Fibroblast of lung (primary cell): ENCODE data around the gene AKR1C3. TPM values are rescaled to one million over a fixed set of nuclear protein-coding genes. Genes with fewer than 3 reads are reported as not detected.
A peak's percentile ranks its signal among the peaks of the same experiment; 100 is the strongest.
"Not testable (repeated sequence)": the region's sequence is repeated elsewhere in the genome, so short reads cannot be mapped to it uniquely, and the experiment has no call there.

ENCODE experiments used
- DNase-seq, 2 donors: peaks; one replicate each; pipeline versions ENCODE4 v3.0.0 to v3.0.0-alpha.2; 2010; ENCODE audit warnings: low read depth in 2 of 2
- H2AFZ ChIP-seq: 2 replicates; pipeline ENCODE4 v1.5.1; 2012; ENCODE audit warnings: low read length, control low read depth, inconsistent platforms
- H3K27ac ChIP-seq: 2 replicates; pipeline ENCODE4 v1.5.1; 2011; ENCODE audit warnings: low read length, control low read depth; ENCODE audit not compliant: insufficient read depth
- H3K27me3 ChIP-seq: 2 replicates; pipeline ENCODE4 v1.5.1; 2011; ENCODE audit warnings: mild to moderate bottlenecking, low read length; ENCODE audit not compliant: control insufficient read depth, insufficient read depth
- H3K36me3 ChIP-seq: 2 replicates; pipeline ENCODE4 v1.5.1; 2011; ENCODE audit warnings: low read length; ENCODE audit not compliant: control insufficient read depth, insufficient read depth
- H3K4me1 ChIP-seq: 2 replicates; pipeline ENCODE4 v1.5.1; 2011; ENCODE audit warnings: low read length; ENCODE audit not compliant: control insufficient read depth, insufficient read depth; ENCODE audit errors: extremely low read depth
- H3K4me2 ChIP-seq: 2 replicates; pipeline ENCODE4 v1.5.1; 2011; ENCODE audit warnings: low read length, control low read depth; ENCODE audit not compliant: insufficient read depth; ENCODE audit errors: extremely low read depth
- H3K4me3 ChIP-seq, 4 experiments: fragments of 200-600 bp in 1 of 4; sonication (generic) in 1 of 4; replicated peaks in 1 of 4; 2 replicates each; pipeline ENCODE4 v1.5.1; 2011 to 2016; ENCODE audit warnings: low read length in 4 of 4, low read depth in 3 of 4, mild to moderate bottlenecking in 3 of 4, control low read depth in 2 of 4, inconsistent platforms in 1 of 4, mixed read lengths in 1 of 4; ENCODE audit not compliant: insufficient read depth in 1 of 4; ENCODE audit errors: control extremely low read depth in 1 of 4
- H3K79me2 ChIP-seq: 2 replicates; pipeline ENCODE4 v1.5.1; 2012; ENCODE audit warnings: mild to moderate bottlenecking, low read length, inconsistent platforms; ENCODE audit not compliant: control insufficient read depth, insufficient read depth
- H3K9ac ChIP-seq: 2 replicates; pipeline ENCODE4 v1.5.1; 2011; ENCODE audit warnings: mild to moderate bottlenecking, low read length, control low read depth; ENCODE audit not compliant: insufficient read depth
- H3K9me3 ChIP-seq: 2 replicates; pipeline ENCODE4 v1.5.1; 2012; ENCODE audit warnings: low read depth, low read length; ENCODE audit not compliant: control insufficient read depth, insufficient read depth
- H4K20me1 ChIP-seq: 2 replicates; pipeline ENCODE4 v1.5.1; 2011; ENCODE audit warnings: low read length; ENCODE audit not compliant: control insufficient read depth, insufficient read depth; ENCODE audit errors: extremely low read depth
- EZH2 ChIP-seq: IDR thresholded peaks from 2 replicates; pipeline ENCODE4 v1.5.1; 2012; ENCODE audit warnings: low read length, control low read depth, mild to moderate bottlenecking; ENCODE audit errors: missing control alignments
- polyA minus RNA-seq: library from RNA; depleted of rRNA, polyadenylated mRNA; stranded (reverse); fragments of >200 nt; gene quantifications from 2 replicates; pipeline ENCODE4 v1.2.3, GENCODE V29; 2011; ENCODE audit warnings: low replicate concordance
- polyA plus RNA-seq, 2 donors: library from polyadenylated mRNA; depleted of rRNA in 1 of 2; stranded (reverse) in 1 of 2; unstranded in 1 of 2; fragments of >200 nt; gene quantifications; 2 replicates each; pipeline ENCODE4 v1.2.1, GENCODE V29; 2011 to 2012; ENCODE audit warnings: missing spikeins in 1 of 2
- total RNA-seq: library from RNA; depleted of rRNA; stranded (reverse); fragments of >200 nt; gene quantifications from 2 replicates; pipeline ENCODE4 v1.2.1, GENCODE V29; 2014
- TF ChIP-seq, protein P1 (sequence below), 2 donors: IDR thresholded peaks in 1 of 2; conservative IDR thresholded peaks in 1 of 2; 1 replicate in 1 of 2; 2 replicates in 1 of 2; pipeline ENCODE4 v1.5.1; 2011 to 2012; ENCODE audit warnings: low read length in 2 of 2, control low read depth in 1 of 2, inconsistent platforms in 1 of 2, low read depth in 1 of 2, mild to moderate bottlenecking in 1 of 2

The AKR1C3 gene
- 44.3 and 63.7 TPM in 2 replicates for total RNA-seq
- 18.8 and 36.3 TPM in 2 replicates for polyA plus RNA-seq
- polyA plus RNA-seq (2012) = 9.5 and 15.8 TPM in 2 replicates
- 16.1 and 19.0 TPM in 2 replicates for polyA minus RNA-seq

DNA sequence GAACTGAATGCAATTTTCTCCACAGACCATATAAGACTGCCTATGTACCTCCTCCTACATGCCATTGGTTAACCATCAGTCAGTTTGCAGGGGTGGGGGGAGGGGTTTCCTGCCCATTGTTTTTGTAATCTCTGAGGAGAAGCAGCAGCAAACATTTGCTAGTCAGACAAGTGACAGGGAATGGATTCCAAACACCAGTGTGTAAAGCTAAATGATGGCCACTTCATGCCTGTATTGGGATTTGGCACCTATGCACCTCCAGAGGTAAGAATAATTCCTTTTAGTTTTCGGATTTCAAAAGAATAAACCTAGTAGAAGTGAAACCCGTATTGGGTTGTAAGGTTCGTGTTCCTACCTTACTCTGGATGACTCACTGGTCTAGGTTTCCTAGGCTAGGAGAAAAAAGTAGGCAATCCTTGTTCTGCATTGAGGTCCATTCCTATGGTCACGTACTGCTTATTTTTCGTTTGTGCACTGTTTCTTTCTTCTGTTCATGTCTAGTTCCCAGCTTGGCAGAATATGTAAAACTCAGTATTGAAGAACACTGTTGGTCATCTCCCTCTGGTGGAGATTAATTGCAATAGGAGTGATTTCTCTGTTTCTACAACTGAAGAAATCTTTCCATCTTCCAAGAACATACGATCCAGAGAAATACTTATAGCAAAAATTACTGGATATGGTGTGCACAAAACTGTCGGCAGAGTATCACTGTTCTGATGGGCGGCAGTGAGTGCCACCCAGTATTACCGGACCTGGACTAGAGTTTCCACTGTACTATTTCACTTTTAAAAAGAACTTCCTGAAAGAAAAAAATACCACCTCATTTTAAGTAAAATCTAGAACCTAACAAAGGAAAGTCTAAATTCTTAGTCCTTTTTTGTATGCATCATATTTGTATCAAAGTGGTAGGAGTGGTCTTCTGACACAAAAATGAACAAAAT lies at the start of gene AKR1C3:
AKR1C3 (plus strand) TSS at position 150 of the 941 bp plus-strand sequence; CDS start at position 181, 31 bp downstream.
- no peak within 1 kb of the TSS for H3K9ac ChIP-seq
- no peaks in the 10 kb centered on the region for H3K79me2 ChIP-seq
- DNase-seq = peak; percentile 58 to 84
- H2AFZ ChIP-seq = peak within 1 kb of the TSS; percentile 64
- no peaks in the 10 kb centered on the region for H3K4me1 ChIP-seq
- no peak for TF ChIP-seq EZH2
- TF ChIP-seq, protein P1, sequence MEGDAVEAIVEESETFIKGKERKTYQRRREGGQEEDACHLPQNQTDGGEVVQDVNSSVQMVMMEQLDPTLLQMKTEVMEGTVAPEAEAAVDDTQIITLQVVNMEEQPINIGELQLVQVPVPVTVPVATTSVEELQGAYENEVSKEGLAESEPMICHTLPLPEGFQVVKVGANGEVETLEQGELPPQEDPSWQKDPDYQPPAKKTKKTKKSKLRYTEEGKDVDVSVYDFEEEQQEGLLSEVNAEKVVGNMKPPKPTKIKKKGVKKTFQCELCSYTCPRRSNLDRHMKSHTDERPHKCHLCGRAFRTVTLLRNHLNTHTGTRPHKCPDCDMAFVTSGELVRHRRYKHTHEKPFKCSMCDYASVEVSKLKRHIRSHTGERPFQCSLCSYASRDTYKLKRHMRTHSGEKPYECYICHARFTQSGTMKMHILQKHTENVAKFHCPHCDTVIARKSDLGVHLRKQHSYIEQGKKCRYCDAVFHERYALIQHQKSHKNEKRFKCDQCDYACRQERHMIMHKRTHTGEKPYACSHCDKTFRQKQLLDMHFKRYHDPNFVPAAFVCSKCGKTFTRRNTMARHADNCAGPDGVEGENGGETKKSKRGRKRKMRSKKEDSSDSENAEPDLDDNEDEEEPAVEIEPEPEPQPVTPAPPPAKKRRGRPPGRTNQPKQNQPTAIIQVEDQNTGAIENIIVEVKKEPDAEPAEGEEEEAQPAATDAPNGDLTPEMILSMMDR (conservative IDR thresholded peaks at IDR 0.05 in 1 of 2, IDR thresholded peaks at IDR 0.05 in 1 of 2; ENCODE audit: low read depth in 1 of 2, low read length in 2 of 2) = peak; percentile 50 to 67
- H3K4me3 ChIP-seq = peak within 1 kb of the TSS; percentile 12 to 68 (median 42)
- H3K27ac ChIP-seq = no peak within 1 kb of the TSS
- H3K4me2 ChIP-seq = peak within 1 kb of the TSS; percentile 79
- H3K36me3 ChIP-seq = no peaks in the 10 kb centered on the region
- H4K20me1 ChIP-seq = no peaks in the 10 kb centered on the region
- H3K27me3 ChIP-seq = no peaks in the 10 kb centered on the region
- no peaks in the 10 kb centered on the region for H3K9me3 ChIP-seq

DNA sequence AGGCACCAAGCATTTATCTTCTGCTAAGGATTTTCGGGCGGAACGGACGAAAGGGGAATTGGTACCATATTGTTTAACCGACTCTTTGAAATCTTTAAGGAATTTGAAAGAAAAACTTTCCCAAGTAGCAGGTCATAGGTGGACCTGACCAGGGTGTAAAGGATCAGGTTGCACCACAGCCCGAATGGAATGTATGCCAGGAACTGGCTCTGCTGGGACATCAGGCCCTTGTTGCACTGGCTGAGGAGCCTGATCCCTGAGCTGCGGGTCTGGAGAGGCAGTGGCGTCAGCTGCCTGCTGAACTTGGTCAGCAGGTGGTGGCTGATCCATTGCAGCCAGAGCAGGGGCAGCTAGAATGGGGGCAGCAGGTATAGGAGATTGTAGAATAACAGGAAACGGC lies 49.1 kb upstream of the AKR1C3 start:
- no peak overlapping the region for H2AFZ ChIP-seq
- no peak overlapping the region for H3K4me3 ChIP-seq
- H3K9ac ChIP-seq = no peak overlapping the region
- H3K4me1 ChIP-seq = no peaks in the 10 kb centered on the region
- H3K9me3 ChIP-seq = no peaks in the 10 kb centered on the region
- H3K27ac ChIP-seq = no peak overlapping the region
- no peak for TF ChIP-seq EZH2
- TF ChIP-seq, protein P1 (conservative IDR thresholded peaks at IDR 0.05 in 1 of 2, IDR thresholded peaks at IDR 0.05 in 1 of 2; ENCODE audit: low read depth in 1 of 2, low read length in 2 of 2) = no peak
- no peak for DNase-seq
- no peaks in the 10 kb centered on the region for H3K27me3 ChIP-seq
- no peak overlapping the region for H3K4me2 ChIP-seq
- no peaks in the 10 kb centered on the region for H4K20me1 ChIP-seq
- no peaks in the 10 kb centered on the region for H3K79me2 ChIP-seq
- H3K36me3 ChIP-seq = no peaks in the 10 kb centered on the region

DNA sequence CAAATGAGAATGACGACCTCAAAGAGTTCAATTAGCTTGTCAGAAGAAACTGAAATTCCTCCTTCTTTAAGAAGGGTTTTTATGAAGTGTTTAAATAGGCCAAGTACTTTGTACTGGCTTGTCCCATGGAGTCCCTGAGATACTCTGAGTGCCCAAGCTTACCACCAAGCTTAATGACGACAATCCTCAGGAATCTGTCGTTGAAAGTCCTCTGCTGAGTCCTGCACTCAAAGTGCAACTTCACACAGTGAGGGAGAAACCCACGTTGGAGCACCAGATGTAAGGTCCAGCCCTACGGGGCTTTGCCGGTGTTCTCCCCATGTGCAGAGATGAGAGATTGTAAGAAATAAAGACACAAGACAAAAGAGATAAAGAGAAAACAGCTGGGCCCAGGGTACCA lies 47.8 kb upstream of the AKR1C3 start:
- H3K79me2 ChIP-seq = no peaks in the 10 kb centered on the region
- no peak overlapping the region for H3K9ac ChIP-seq
- H3K36me3 ChIP-seq = no peaks in the 10 kb centered on the region
- H2AFZ ChIP-seq = no peak overlapping the region
- H3K4me1 ChIP-seq = no peaks in the 10 kb centered on the region
- TF ChIP-seq EZH2 = no peak
- TF ChIP-seq, protein P1 (conservative IDR thresholded peaks at IDR 0.05 in 1 of 2, IDR thresholded peaks at IDR 0.05 in 1 of 2; ENCODE audit: low read depth in 1 of 2, low read length in 2 of 2) = no peak
- H3K4me3 ChIP-seq = no peak overlapping the region
- H3K4me2 ChIP-seq = no peak overlapping the region
- H3K27ac ChIP-seq = no peak overlapping the region
- H4K20me1 ChIP-seq = no peaks in the 10 kb centered on the region
- H3K27me3 ChIP-seq = no peaks in the 10 kb centered on the region
- no peak for DNase-seq
- H3K9me3 ChIP-seq = no peaks in the 10 kb centered on the region

DNA sequence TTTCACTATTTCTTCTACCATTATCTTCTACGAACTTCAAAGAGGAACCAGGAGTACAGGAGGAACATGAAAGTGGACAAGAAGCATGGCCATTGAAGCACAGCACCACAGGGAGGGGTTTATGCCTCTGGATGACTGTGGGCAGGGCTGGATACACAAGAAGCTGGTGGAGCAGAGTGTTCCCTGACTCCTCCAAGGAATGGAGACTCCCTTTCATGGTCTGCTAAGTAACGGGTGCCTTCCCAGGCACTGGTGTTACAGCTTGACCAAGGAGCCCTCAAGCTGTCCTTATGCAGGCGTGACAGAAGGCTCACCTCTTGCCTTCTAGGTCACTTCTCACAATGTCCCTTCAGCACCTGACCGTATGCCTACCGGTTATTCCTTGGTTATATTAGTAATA lies 47.2 kb upstream of the AKR1C3 start:
- DNase-seq, H3K27me3 ChIP-seq, H2AFZ ChIP-seq, H4K20me1 ChIP-seq, H3K79me2 ChIP-seq, H3K36me3 ChIP-seq, H3K4me1 ChIP-seq, H3K4me3 ChIP-seq, H3K9me3 ChIP-seq, H3K9ac ChIP-seq, H3K4me2 ChIP-seq, H3K27ac ChIP-seq: not testable (repeated sequence)
